Measurements from ENCODE around the gene TTC33.

- TF ChIP-seq CTCF (IDR thresholded peaks at IDR 0.05): no peak
- TF ChIP-seq POLR2A (IDR thresholded peaks at IDR 0.05): peak; percentile 54 to 60
Measured at GRCh38 chr5:40679148-40679912, 76.4 kb downstream of the TTC33 start.

Measured in Peyer's patch (tissue), 4 donors.